Vagina (tissue), 2 donors: Measurements from ENCODE around the gene CCDC33. TPM values are rescaled to one million over a fixed set of nuclear protein-coding genes. Genes with fewer than 3 reads are reported as not detected.

Source experiments
- DNase-seq, 2 donors: peaks; one replicate each; pipeline ENCODE4 v3.0.0-alpha.2; 2017; ENCODE audit errors: extremely low spot score in 2 of 2
- H3K27ac ChIP-seq: fragments of 200-600 bp; sonication (generic); one replicate; pipeline ENCODE4 v1.5.1; 2019
- H3K27me3 ChIP-seq: fragments of 200-600 bp; sonication (generic); one replicate; pipeline ENCODE4 v1.5.1; 2019
- H3K36me3 ChIP-seq, 2 donors: fragments of 200-600 bp; sonication (generic); one replicate each; pipeline ENCODE4 v1.5.1; 2017 to 2019
- H3K4me1 ChIP-seq: fragments of 200-600 bp; sonication (generic); one replicate; pipeline ENCODE4 v1.5.1; 2019
- H3K4me3 ChIP-seq, 2 donors: fragments of 200-600 bp; sonication (generic); 1 replicate in 1 of 2; 2 replicates in 1 of 2; pipeline ENCODE4 v1.5.1; 2016 to 2019
- H3K9me3 ChIP-seq: fragments of 200-600 bp; sonication (generic); one replicate; pipeline ENCODE4 v1.5.1; 2019
- POLR2A ChIP-seq, 2 donors: fragments of 450-650 bp; IDR thresholded peaks; one replicate each; pipeline ENCODE4 v1.6.1; 2017; ENCODE audit warnings: antibody characterized with exemption in 2 of 2, mild to moderate bottlenecking in 2 of 2, moderate library complexity in 2 of 2
- POLR2AphosphoS5 ChIP-seq, 2 donors: sonication (generic); formaldehyde crosslinking; IDR thresholded peaks; one replicate each; pipeline ENCODE4 v1.9.0; 2017; ENCODE audit warnings: antibody characterized with exemption in 2 of 2, mild to moderate bottlenecking in 2 of 2, low read depth in 1 of 2; ENCODE audit not compliant: insufficient read depth in 1 of 2
- intact Hi-C: fragments of 100-400 bp; cut with DNase I; formaldehyde crosslinking; loops from one replicate; pipeline ENCODE4 v1.15.1; 2023
- total RNA-seq: library from RNA; depleted of rRNA; stranded (reverse); fragments of >200 nt; gene quantifications from one replicate; pipeline ENCODE4 v1.2.3, GENCODE V29; 2016
- TF ChIP-seq, protein P1 (sequence below), 3 experiments: fragments of 450-650 bp in 2 of 3; fragments of 200-600 bp in 1 of 3; sonication (generic) in 1 of 3; IDR thresholded peaks; one replicate each; pipeline ENCODE4 v1.5.1; 2017 to 2019; ENCODE audit warnings: antibody characterized with exemption in 3 of 3, mild to moderate bottlenecking in 2 of 3, moderate library complexity in 2 of 3

Gene CCDC33
- total RNA-seq, 1 donor from 2014 or later: not detected

DNA sequence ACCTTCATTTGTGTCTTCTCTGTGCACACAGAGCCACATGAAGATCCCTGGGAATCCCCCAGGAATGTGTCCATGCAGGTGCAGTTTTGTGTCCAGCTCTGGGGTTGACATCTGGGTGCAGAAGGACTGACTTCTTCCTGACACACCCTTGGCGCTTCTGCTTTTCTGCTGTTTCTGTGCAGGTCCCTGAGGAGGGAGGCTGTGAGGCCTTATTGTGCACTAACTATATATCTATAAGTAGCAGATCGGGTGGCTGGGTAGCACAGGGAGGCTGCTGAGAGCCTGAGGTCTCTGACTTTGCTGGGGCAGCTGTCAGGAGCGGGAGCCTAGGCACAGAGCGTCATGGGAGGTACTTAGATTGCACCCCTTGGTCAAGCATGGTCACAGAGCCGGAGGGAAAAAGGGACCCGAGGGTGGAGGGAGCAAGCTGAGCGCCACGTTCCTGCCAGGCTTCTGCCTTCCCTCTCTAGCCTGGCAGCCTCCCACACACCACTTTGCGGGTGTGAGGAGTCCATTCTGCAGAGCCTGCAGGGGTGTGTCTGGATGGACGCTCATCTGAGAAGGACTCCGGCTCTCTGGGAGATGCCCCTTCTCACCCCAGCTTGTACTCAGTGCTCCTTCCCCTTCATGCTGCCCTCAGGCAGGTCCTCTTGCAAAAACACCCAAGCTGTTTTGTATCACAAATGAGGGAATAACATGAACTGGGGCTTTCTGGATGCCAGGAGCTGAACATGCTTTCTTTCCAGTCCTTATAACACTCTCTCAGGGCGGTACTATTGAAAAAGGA, 23.9 kb downstream of the CCDC33 start:
- Histone ChIP-seq H3K27me3 (no peaks in the 10 kb centered on the region), H3K36me3 (no peaks in the 10 kb centered on the region), H3K9me3 (no peaks in the 10 kb centered on the region), H3K4me1 (no peaks in the 10 kb centered on the region), H3K27ac (no peak overlapping the region), H3K4me3 (no peak overlapping the region)
- no peak for TF ChIP-seq POLR2A (IDR thresholded peaks at IDR 0.05)
- TF ChIP-seq POLR2AphosphoS5 (IDR thresholded peaks at IDR 0.05; ENCODE audit: insufficient read depth in 1 of 2, low read depth in 1 of 2): no peak
- TF ChIP-seq, protein P1, sequence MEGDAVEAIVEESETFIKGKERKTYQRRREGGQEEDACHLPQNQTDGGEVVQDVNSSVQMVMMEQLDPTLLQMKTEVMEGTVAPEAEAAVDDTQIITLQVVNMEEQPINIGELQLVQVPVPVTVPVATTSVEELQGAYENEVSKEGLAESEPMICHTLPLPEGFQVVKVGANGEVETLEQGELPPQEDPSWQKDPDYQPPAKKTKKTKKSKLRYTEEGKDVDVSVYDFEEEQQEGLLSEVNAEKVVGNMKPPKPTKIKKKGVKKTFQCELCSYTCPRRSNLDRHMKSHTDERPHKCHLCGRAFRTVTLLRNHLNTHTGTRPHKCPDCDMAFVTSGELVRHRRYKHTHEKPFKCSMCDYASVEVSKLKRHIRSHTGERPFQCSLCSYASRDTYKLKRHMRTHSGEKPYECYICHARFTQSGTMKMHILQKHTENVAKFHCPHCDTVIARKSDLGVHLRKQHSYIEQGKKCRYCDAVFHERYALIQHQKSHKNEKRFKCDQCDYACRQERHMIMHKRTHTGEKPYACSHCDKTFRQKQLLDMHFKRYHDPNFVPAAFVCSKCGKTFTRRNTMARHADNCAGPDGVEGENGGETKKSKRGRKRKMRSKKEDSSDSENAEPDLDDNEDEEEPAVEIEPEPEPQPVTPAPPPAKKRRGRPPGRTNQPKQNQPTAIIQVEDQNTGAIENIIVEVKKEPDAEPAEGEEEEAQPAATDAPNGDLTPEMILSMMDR (IDR thresholded peaks at IDR 0.05): no peak
- intact Hi-C loops: no loop called here
- no peak for DNase-seq

DNA sequence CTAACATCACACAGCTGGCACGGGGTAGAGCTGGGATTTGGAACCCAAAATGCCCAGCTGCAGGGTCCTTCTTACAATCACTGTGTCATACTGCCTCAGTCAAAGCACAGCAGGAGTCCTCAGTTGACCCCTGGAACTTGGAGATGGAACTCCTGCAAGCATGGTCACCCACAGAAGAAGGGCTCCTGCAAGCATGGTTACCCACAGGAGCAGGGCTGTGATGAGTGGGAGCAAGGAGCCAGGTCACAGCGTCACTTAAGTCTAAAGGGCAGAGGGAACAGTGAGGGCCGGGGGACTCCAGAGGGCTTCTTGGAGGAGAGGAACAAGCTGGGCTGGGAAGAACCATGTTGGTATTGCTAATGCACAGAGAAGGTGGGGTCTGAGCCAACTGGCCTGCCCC, 24.9 kb downstream of the CCDC33 start:
- Histone ChIP-seq H3K4me1 (no peaks in the 10 kb centered on the region), H3K36me3 (no peaks in the 10 kb centered on the region), H3K9me3 (no peaks in the 10 kb centered on the region), H3K27me3 (no peaks in the 10 kb centered on the region), H3K27ac (no peak overlapping the region), H3K4me3 (no peak overlapping the region)
- no peak for TF ChIP-seq POLR2A (IDR thresholded peaks at IDR 0.05)
- TF ChIP-seq POLR2AphosphoS5 (IDR thresholded peaks at IDR 0.05; ENCODE audit: insufficient read depth in 1 of 2, low read depth in 1 of 2): no peak
- DNase-seq: no peak
- intact Hi-C loops: no loop called here

DNA sequence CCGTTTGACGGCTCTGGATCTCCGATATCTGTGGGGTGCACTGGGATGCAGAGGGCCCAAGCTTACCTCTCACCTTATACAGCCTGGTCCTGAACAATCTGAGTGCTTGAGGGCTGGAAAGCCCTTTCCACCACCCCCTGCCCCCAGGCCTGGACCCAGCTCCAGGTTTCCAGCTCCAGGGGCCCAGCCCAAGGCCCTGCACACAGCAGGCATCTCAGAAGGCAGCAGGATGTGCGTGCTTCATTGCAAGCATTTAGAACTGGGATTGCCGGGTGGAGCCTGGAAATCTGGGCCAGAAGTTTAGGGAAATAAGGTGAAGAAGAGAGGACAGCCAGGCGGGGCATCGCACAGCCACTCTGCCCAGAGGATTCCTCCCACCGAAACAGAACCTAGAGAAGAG, 25.6 kb downstream of the CCDC33 start:
- Histone ChIP-seq H3K4me1 (no peaks in the 10 kb centered on the region), H3K4me3 (no peak overlapping the region), H3K27ac (no peak overlapping the region), H3K27me3 (no peaks in the 10 kb centered on the region), H3K36me3 (no peaks in the 10 kb centered on the region), H3K9me3 (no peaks in the 10 kb centered on the region)
- TF ChIP-seq, protein P1 (IDR thresholded peaks at IDR 0.05): no peak
- no peak for TF ChIP-seq POLR2A (IDR thresholded peaks at IDR 0.05)
- TF ChIP-seq POLR2AphosphoS5 (IDR thresholded peaks at IDR 0.05; ENCODE audit: insufficient read depth in 1 of 2, low read depth in 1 of 2): no peak
- intact Hi-C loops: no loop called here
- no peak for DNase-seq

DNA sequence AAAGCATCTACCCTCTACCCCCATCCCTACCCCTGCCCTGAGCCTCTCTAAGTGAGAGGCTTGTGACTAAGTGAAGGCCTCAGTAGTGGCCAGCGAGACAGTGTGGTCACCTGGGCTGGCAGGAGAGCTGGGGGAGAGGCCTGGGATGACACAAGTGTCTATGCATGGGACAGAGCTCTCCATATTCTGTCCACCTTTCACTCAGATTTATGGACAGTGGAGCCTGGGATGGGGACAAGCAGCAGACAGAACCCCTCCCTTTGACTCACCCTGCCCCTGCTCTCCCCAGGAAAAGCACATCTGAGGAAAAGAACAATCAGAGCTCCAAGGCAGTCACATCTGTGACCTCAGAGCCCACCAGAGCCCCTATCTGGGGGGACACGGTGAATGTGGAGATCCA, 26.0 kb downstream of the CCDC33 start:
- no peaks in the 10 kb centered on the region for H3K36me3 ChIP-seq
- H3K27me3 ChIP-seq: no peaks in the 10 kb centered on the region
- intact Hi-C loops: no loop called here
- H3K27ac ChIP-seq: no peak overlapping the region
- H3K4me3 ChIP-seq: no peak overlapping the region
- DNase-seq: no peak
- TF ChIP-seq, protein P1 (IDR thresholded peaks at IDR 0.05): no peak
- TF ChIP-seq POLR2A (IDR thresholded peaks at IDR 0.05): no peak
- no peak for TF ChIP-seq POLR2AphosphoS5 (IDR thresholded peaks at IDR 0.05; ENCODE audit: insufficient read depth in 1 of 2, low read depth in 1 of 2)
- H3K4me1 ChIP-seq: no peaks in the 10 kb centered on the region
- no peaks in the 10 kb centered on the region for H3K9me3 ChIP-seq

DNA sequence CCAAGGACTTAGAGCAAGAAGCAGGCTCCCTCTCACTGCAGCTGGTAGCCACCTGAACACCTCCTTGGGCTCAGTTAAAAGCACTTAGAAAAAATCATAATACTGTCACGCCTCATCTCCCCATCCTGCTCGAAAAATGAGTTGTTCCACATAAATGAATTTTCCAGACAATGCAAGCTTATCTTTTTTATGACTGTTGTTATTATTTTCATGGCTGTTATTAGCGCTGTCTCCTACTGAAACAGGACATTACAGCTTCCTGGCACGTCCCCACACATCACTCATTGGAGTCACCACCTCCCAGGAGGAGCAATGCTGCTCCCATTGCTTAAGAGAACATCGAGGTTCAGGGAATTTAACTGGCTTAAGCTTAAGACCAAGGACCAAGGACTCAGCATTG, 26.5 kb downstream of the CCDC33 start:
- H3K27ac ChIP-seq: no peak overlapping the region
- no peaks in the 10 kb centered on the region for H3K9me3 ChIP-seq
- H3K4me3 ChIP-seq: no peak overlapping the region
- no peak for DNase-seq
- H3K4me1 ChIP-seq: no peaks in the 10 kb centered on the region
- intact Hi-C loops: no loop called here
- no peak for TF ChIP-seq POLR2A (IDR thresholded peaks at IDR 0.05)
- TF ChIP-seq, protein P1 (IDR thresholded peaks at IDR 0.05): no peak
- no peak for TF ChIP-seq POLR2AphosphoS5 (IDR thresholded peaks at IDR 0.05; ENCODE audit: insufficient read depth in 1 of 2, low read depth in 1 of 2)
- H3K27me3 ChIP-seq: no peaks in the 10 kb centered on the region
- no peaks in the 10 kb centered on the region for H3K36me3 ChIP-seq
